SK-N-SH (cell line): ENCODE measurements around the gene PELI3. TPM values are rescaled to one million over a fixed set of nuclear protein-coding genes. Genes with fewer than 3 reads are reported as not detected.

ENCODE experiments used
- CTCF ChIA-PET: fragments of 300-600, 350-600 bp; formaldehyde crosslinking; extraction: SDS; loops from one replicate; lab custom pipeline; 2021; lab: Yijun Ruan, JAX
- POLR2A ChIA-PET: fragments of 350-600 bp; sonication (Branson Sonifier 250); formaldehyde crosslinking; extraction: SDS; loops from one replicate; lab custom pipeline; 2020; ENCODE audit warnings: antibody characterized with exemption, inconsistent platforms; lab: Yijun Ruan, JAX
- DNase-seq: peaks from one replicate; pipeline ENCODE4 v3.0.0; 2012
- H2AFZ ChIP-seq: fragments of 200-600 bp; sonication (generic); 2 replicates; pipeline ENCODE4 v1.8.1; 2016; ENCODE audit warnings: antibody characterized with exemption, mild to moderate bottlenecking, low read depth
- H3F3A ChIP-seq: fragments of 200-600 bp; sonication (generic); replicated peaks from 2 replicates; pipeline ENCODE3; 2016; ENCODE audit warnings: antibody characterized with exemption, mild to moderate bottlenecking; ENCODE audit not compliant: insufficient read depth
- H3K27ac ChIP-seq, 2 experiments: fragments of 200-500 bp in 1 of 2; fragments of 200-600 bp in 1 of 2; sonication (Bioruptor generic) in 1 of 2; sonication (generic), shearing (Covaris generic) in 1 of 2; 2 replicates each; pipeline versions ENCODE4 v1.5.1 to v1.6.1; 2014 to 2016; ENCODE audit warnings: low read depth in 2 of 2, inconsistent platforms in 1 of 2, low read length in 1 of 2, mild to moderate bottlenecking in 1 of 2, mixed read lengths in 1 of 2
- H3K27me3 ChIP-seq: fragments of 200-600 bp; sonication (generic), shearing (Covaris generic); 2 replicates; pipeline ENCODE4 v1.6.1; 2016; ENCODE audit warnings: mixed run types; ENCODE audit not compliant: insufficient read depth
- H3K36me3 ChIP-seq, 2 experiments: fragments of 200-500 bp in 1 of 2; fragments of 200-600 bp in 1 of 2; sonication (Bioruptor generic) in 1 of 2; sonication (generic) in 1 of 2; replicated peaks in 1 of 2; 2 replicates each; pipeline versions ENCODE3 to v1.5.1; 2014 to 2016; ENCODE audit warnings: low read length in 1 of 2, mild to moderate bottlenecking in 1 of 2; ENCODE audit not compliant: insufficient read depth in 2 of 2, control insufficient read depth in 1 of 2
- H3K4me1 ChIP-seq, 2 experiments: fragments of 200-500 bp in 1 of 2; fragments of 200-600 bp in 1 of 2; sonication (Bioruptor generic) in 1 of 2; sonication (generic), shearing (Covaris generic) in 1 of 2; 2 replicates each; pipeline versions ENCODE4 v1.5.1 to v1.6.1; 2014 to 2016; ENCODE audit warnings: low read depth in 1 of 2, low read length in 1 of 2, mixed run types in 1 of 2; ENCODE audit not compliant: insufficient read depth in 2 of 2, control insufficient read depth in 1 of 2
- H3K4me2 ChIP-seq: fragments of 200-600 bp; sonication (generic), shearing (Covaris generic); 2 replicates; pipeline ENCODE4 v1.6.1; 2017; ENCODE audit warnings: mixed run types
- H3K4me3 ChIP-seq, 2 experiments: fragments of 200-500 bp in 1 of 2; fragments of 200-600 bp in 1 of 2; sonication (Bioruptor generic) in 1 of 2; sonication (generic), shearing (Covaris generic) in 1 of 2; 2 replicates each; pipeline versions ENCODE4 v1.5.1 to v1.8.1; 2014 to 2016; ENCODE audit warnings: low read depth in 2 of 2, inconsistent platforms in 1 of 2, low read length in 1 of 2, mild to moderate bottlenecking in 1 of 2, mixed read lengths in 1 of 2, moderate library complexity in 1 of 2
- H3K79me2 ChIP-seq: fragments of 200-600 bp; sonication (generic); 2 replicates; pipeline ENCODE4 v1.8.1; 2017; ENCODE audit warnings: mild to moderate bottlenecking; ENCODE audit not compliant: insufficient read depth
- H3K9ac ChIP-seq: fragments of 200-600 bp; sonication (generic); 2 replicates; pipeline ENCODE4 v1.6.1; 2017; ENCODE audit warnings: mixed run types
- H3K9me2 ChIP-seq: fragments of 200-600 bp; sonication (generic); 2 replicates; pipeline ENCODE4 v1.6.1; 2017; ENCODE audit warnings: mixed run types
- H3K9me3 ChIP-seq: fragments of 200-600 bp; sonication (generic); 2 replicates; pipeline ENCODE4 v1.6.1; 2017; ENCODE audit warnings: mixed run types, mild to moderate bottlenecking, moderate library complexity
- H4K20me1 ChIP-seq: fragments of 200-600 bp; sonication (generic); 2 replicates; pipeline ENCODE4 v1.6.1; 2017; ENCODE audit warnings: mild to moderate bottlenecking, mixed run types; ENCODE audit not compliant: insufficient read depth
- EZH2phosphoT487 ChIP-seq: fragments of 200-600 bp; sonication (generic); IDR thresholded peaks from 2 replicates; pipeline ENCODE4 v1.6.1; 2017; ENCODE audit warnings: low read depth, mixed run types, mild to moderate bottlenecking, antibody characterized with exemption, moderate library complexity, borderline replicate concordance
- FOXJ3 ChIP-seq: sonication (generic); formaldehyde crosslinking; IDR thresholded peaks from 2 replicates; pipeline ENCODE4 v1.5.1; 2020; ENCODE audit warnings: mild to moderate bottlenecking, missing genetic modification reagents
- FOXM1 ChIP-seq: IDR thresholded peaks from 2 replicates; pipeline ENCODE4 v1.4.0; 2012; ENCODE audit warnings: low read depth, mild to moderate bottlenecking
- GABPA ChIP-seq: IDR thresholded peaks from 2 replicates; pipeline ENCODE4 v1.4.0; 2012; ENCODE audit warnings: low read depth, mild to moderate bottlenecking
- GATA2 ChIP-seq: sonication (generic); formaldehyde crosslinking; IDR thresholded peaks from 2 replicates; pipeline ENCODE4 v1.5.0; 2020; ENCODE audit warnings: mild to moderate bottlenecking, missing genetic modification reagents
- JUND ChIP-seq: IDR thresholded peaks from 2 replicates; pipeline ENCODE4 v1.4.0; 2012
- MAX ChIP-seq: IDR thresholded peaks from 2 replicates; pipeline ENCODE4 v1.4.0; 2012; ENCODE audit warnings: low read depth
- NFIC ChIP-seq: IDR thresholded peaks from 2 replicates; pipeline ENCODE4 v1.4.0; 2012; ENCODE audit warnings: borderline replicate concordance
- NRF1 ChIP-seq: IDR thresholded peaks from 2 replicates; pipeline ENCODE4 v1.6.1; 2012; ENCODE audit warnings: low read depth, mild to moderate bottlenecking, low read length
- PBX3 ChIP-seq: IDR thresholded peaks from 2 replicates; pipeline ENCODE4; 2012
- POLR2AphosphoS5 ChIP-seq: IDR thresholded peaks from 2 replicates; pipeline ENCODE4 v1.6.1; 2012; ENCODE audit warnings: low read depth, low read length
- RAD21 ChIP-seq: IDR thresholded peaks from 2 replicates; pipeline ENCODE4 v1.6.1; 2012; ENCODE audit warnings: mild to moderate bottlenecking, low read length
- REST ChIP-seq: IDR thresholded peaks from 2 replicates; pipeline ENCODE4 v1.6.1; 2012; ENCODE audit warnings: mild to moderate bottlenecking, low read depth, low read length, moderate library complexity
- RFX5 ChIP-seq: IDR thresholded peaks from 2 replicates; pipeline ENCODE4 v1.6.1; 2012; ENCODE audit warnings: mild to moderate bottlenecking, improper control_type of control experiment, low read length
- SIN3A ChIP-seq: IDR thresholded peaks from 2 replicates; pipeline ENCODE4 v1.6.1; 2012; ENCODE audit warnings: low read depth, mild to moderate bottlenecking, low read length, moderate library complexity, borderline replicate concordance
- TAF1 ChIP-seq: IDR thresholded peaks from 2 replicates; pipeline ENCODE4 v1.6.1; 2012; ENCODE audit warnings: low read depth, mild to moderate bottlenecking, low read length, moderate library complexity, borderline replicate concordance
- TEAD4 ChIP-seq: IDR thresholded peaks from 2 replicates; pipeline ENCODE4 v1.4.0; 2012; ENCODE audit warnings: mild to moderate bottlenecking, borderline replicate concordance; ENCODE audit not compliant: insufficient read depth
- USF1 ChIP-seq: IDR thresholded peaks from 2 replicates; pipeline ENCODE4 v1.4.0; 2012; ENCODE audit warnings: low read depth, borderline replicate concordance
- YY1 ChIP-seq: IDR thresholded peaks from 2 replicates; pipeline ENCODE4 v1.4.0; 2012; ENCODE audit warnings: low read depth, mild to moderate bottlenecking
- WGBS: methylation state at CpG from one replicate; pipeline ENCODE4 v1.1.6; 2017; ENCODE audit warnings: low lambda C conversion rate; 5-methylcytosine and 5-hydroxymethylcytosine counted together
- polyA plus RNA-seq, 3 experiments: library from polyadenylated mRNA; depleted of rRNA; stranded (reverse); fragments of >200 nt; gene quantifications; 2 replicates each; pipeline ENCODE4 v1.2.3, GENCODE V29; 2012

Gene PELI3
- polyA plus RNA-seq, 1 of the 3 experiments (the other 2 are of a cell fraction) = 7.0 TPM

- no peak for TF ChIP-seq FOXJ3 (CRISPR knock-in tag)
Observed at GRCh38 chr11:66497206-66497605, 30.5 kb downstream of the PELI3 start (continued).

- TF ChIP-seq MAX = no peak
- TF ChIP-seq NFIC = no peak
- TF ChIP-seq YY1 = no peak
- no peak for TF ChIP-seq TEAD4
- TF ChIP-seq JUND = no peak
- no peak for TF ChIP-seq GATA2 (CRISPR knock-in tag)
- TF ChIP-seq USF1 = no peak
- TF ChIP-seq EZH2phosphoT487 = no peak
- TF ChIP-seq NRF1 = no peak
- no peak for TF ChIP-seq RAD21
- no peak for TF ChIP-seq GABPA
- TF ChIP-seq PBX3 = no peak
- TF ChIP-seq RFX5 = no peak
- no peak for TF ChIP-seq TAF1
- TF ChIP-seq POLR2AphosphoS5 = no peak
- Histone ChIP-seq H3K4me2 (no peak overlapping the region), H3F3A (no peaks in the 10 kb centered on the region), H3K36me3 (peaks cover 9 to 18% of the 10 kb centered on the region in 2 experiments), H4K20me1 (no peaks in the 10 kb centered on the region), H3K27ac (no peak overlapping the region), H2AFZ (no peak overlapping the region), H3K9me2 (no peaks in the 10 kb centered on the region), H3K9ac (no peak overlapping the region), H3K79me2 (no peaks in the 10 kb centered on the region), H3K9me3 (no peaks in the 10 kb centered on the region), H3K27me3 (no peaks in the 10 kb centered on the region), H3K4me1 (no peaks in the 10 kb centered on the region), H3K4me3 (no peak overlapping the region)
- POLR2A ChIA-PET = no interaction called here
- DNase-seq = no peak
- CTCF ChIA-PET = no interaction called here
- 95% methylated on average over 5 of the region's 5 CpGs for WGBS
Observed at GRCh38 chr11:66498506-66498905, 31.8 kb downstream of the PELI3 start.

GRCh38 chr11:66505276-66505816, 38.6 kb downstream of the PELI3 start:
- POLR2A ChIA-PET = no interaction called here
- H3K4me2 ChIP-seq = no peak overlapping the region
- peaks cover 0 to 2% of the 10 kb centered on the region in 2 experiments; a peak in 1 of 4 replicates for H3K4me1 ChIP-seq
- H2AFZ ChIP-seq = no peak overlapping the region
- H3K27me3 ChIP-seq = no peaks in the 10 kb centered on the region
- no peak for DNase-seq
- CTCF ChIA-PET = interaction anchor here (1.4 kb wide), 1 partner anchor 14 kb away, joined by 4 read pairs; no protein-coding TSS in a partner anchor
- peaks cover 4 to 14% of the 10 kb centered on the region in 2 experiments for H3K36me3 ChIP-seq
- H3K4me3 ChIP-seq = no peak overlapping the region
- H3K9me3 ChIP-seq = no peaks in the 10 kb centered on the region
- 100% methylated on average over 1 of the region's 1 CpG for WGBS
- no peak overlapping the region for H3K9ac ChIP-seq
- peaks cover 4% of the 10 kb centered on the region for H3F3A ChIP-seq
- H3K79me2 ChIP-seq = no peaks in the 10 kb centered on the region
- no peaks in the 10 kb centered on the region for H3K9me2 ChIP-seq
- TF ChIP-seq FOXM1 = no peak
- no peak for TF ChIP-seq REST
- no peak for TF ChIP-seq SIN3A
- no peaks in the 10 kb centered on the region for H4K20me1 ChIP-seq
- no peak overlapping the region for H3K27ac ChIP-seq
